A673 (cell line): ENCODE results near the gene MKKS.

Source experiments
- EZH2 ChIP-seq: fragments of 200-600 bp; sonication (generic); IDR thresholded peaks from 2 replicates; pipeline ENCODE4 v1.6.1; 2017; ENCODE audit warnings: borderline replicate concordance, low read depth, mild to moderate bottlenecking, mixed read lengths, antibody characterized with exemption, low read length; ENCODE audit not compliant: poor library complexity, severe bottlenecking
- TF ChIP-seq, protein P1 (sequence below): fragments of 300-800, 200-600 bp; sonication (generic); conservative IDR thresholded peaks from 2 replicates; pipeline ENCODE4 v1.5.1; 2017; ENCODE audit warnings: low read depth, mild to moderate bottlenecking, antibody characterized with exemption, low read length, moderate library complexity, mixed read lengths

GRCh38 chr20:10436053-10436699, 2.2 kb upstream of the MKKS start:
- TF ChIP-seq, protein P1, sequence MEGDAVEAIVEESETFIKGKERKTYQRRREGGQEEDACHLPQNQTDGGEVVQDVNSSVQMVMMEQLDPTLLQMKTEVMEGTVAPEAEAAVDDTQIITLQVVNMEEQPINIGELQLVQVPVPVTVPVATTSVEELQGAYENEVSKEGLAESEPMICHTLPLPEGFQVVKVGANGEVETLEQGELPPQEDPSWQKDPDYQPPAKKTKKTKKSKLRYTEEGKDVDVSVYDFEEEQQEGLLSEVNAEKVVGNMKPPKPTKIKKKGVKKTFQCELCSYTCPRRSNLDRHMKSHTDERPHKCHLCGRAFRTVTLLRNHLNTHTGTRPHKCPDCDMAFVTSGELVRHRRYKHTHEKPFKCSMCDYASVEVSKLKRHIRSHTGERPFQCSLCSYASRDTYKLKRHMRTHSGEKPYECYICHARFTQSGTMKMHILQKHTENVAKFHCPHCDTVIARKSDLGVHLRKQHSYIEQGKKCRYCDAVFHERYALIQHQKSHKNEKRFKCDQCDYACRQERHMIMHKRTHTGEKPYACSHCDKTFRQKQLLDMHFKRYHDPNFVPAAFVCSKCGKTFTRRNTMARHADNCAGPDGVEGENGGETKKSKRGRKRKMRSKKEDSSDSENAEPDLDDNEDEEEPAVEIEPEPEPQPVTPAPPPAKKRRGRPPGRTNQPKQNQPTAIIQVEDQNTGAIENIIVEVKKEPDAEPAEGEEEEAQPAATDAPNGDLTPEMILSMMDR, result no peak
- TF ChIP-seq EZH2, result no peak
